CD8-positive, alpha-beta memory T cell (primary cell): ENCODE data around the gene CACNA1C. TPM values are rescaled to one million over a fixed set of nuclear protein-coding genes. Genes with fewer than 3 reads are reported as not detected.

Experiments
- CTCF ChIA-PET: fragments of 350-600 bp; sonication (Branson Sonifier 250); formaldehyde crosslinking; loops from one replicate; lab custom pipeline; 2021; ENCODE audit warnings: antibody characterized with exemption; lab: Charles Lee
- POLR2A ChIA-PET: fragments of 350-600 bp; sonication (Branson Sonifier 250); formaldehyde crosslinking; loops from one replicate; lab custom pipeline; 2021; ENCODE audit warnings: antibody characterized with exemption; lab: Charles Lee
- DNase-seq, 5 donors: peaks; one replicate each; pipeline versions ENCODE4 v3.0.0 to v3.0.0-alpha.2; 2020 to 2022; ENCODE audit warnings: mixed read lengths in 1 of 5
- H3K27ac ChIP-seq: one replicate; pipeline ENCODE4 v1.7.0; 2013; ENCODE audit warnings: low read depth, mild to moderate bottlenecking, low read length, moderate library complexity
- H3K27me3 ChIP-seq: 2 replicates; pipeline ENCODE4 v1.7.0; 2013; ENCODE audit warnings: low read length, mild to moderate bottlenecking; ENCODE audit not compliant: insufficient read depth, poor library complexity, severe bottlenecking
- H3K36me3 ChIP-seq: 2 replicates; pipeline ENCODE4 v1.7.0; 2013; ENCODE audit warnings: mild to moderate bottlenecking, low read length, moderate library complexity; ENCODE audit not compliant: insufficient read depth
- H3K4me1 ChIP-seq: 2 replicates; pipeline ENCODE4 v1.7.0; 2013; ENCODE audit warnings: mild to moderate bottlenecking, low read length, moderate library complexity; ENCODE audit not compliant: insufficient read depth
- H3K4me3 ChIP-seq: 2 replicates; pipeline ENCODE4 v1.7.0; 2013; ENCODE audit warnings: mild to moderate bottlenecking, low read length
- H3K9me3 ChIP-seq: 2 replicates; pipeline ENCODE4 v1.7.0; 2013; ENCODE audit warnings: mild to moderate bottlenecking, low read length
- H3K27ac Mint-ChIP-seq, 8 donors: one replicate each; pipeline ENCODE4 v1.8.0; 2020 to 2021; ENCODE audit warnings: mixed read lengths in 8 of 8, mild to moderate bottlenecking in 6 of 8, inconsistent platforms in 3 of 8, moderate library complexity in 3 of 8
- H3K27me3 Mint-ChIP-seq, 2 donors: one replicate each; pipeline ENCODE4 v1.8.0; 2020 to 2021; ENCODE audit warnings: mixed read lengths in 2 of 2, mild to moderate bottlenecking in 1 of 2, moderate library complexity in 1 of 2
- H3K36me3 Mint-ChIP-seq, 3 donors: one replicate each; pipeline ENCODE4 v1.8.0; 2020 to 2021; ENCODE audit warnings: mixed read lengths in 3 of 3, inconsistent platforms in 1 of 3, mild to moderate bottlenecking in 1 of 3
- H3K4me1 Mint-ChIP-seq, 3 donors: one replicate each; pipeline ENCODE4 v1.8.0; 2020 to 2021; ENCODE audit warnings: mixed read lengths in 3 of 3, inconsistent platforms in 1 of 3, mild to moderate bottlenecking in 1 of 3
- H3K4me3 Mint-ChIP-seq, 7 donors: one replicate each; pipeline ENCODE4 v1.8.0; 2020 to 2021; ENCODE audit warnings: mixed read lengths in 7 of 7, mild to moderate bottlenecking in 6 of 7, moderate library complexity in 4 of 7, inconsistent platforms in 2 of 7
- H3K9me3 Mint-ChIP-seq, 5 donors: one replicate each; pipeline ENCODE4 v1.8.0; 2020 to 2022; ENCODE audit warnings: mixed read lengths in 5 of 5, mild to moderate bottlenecking in 3 of 5, moderate library complexity in 2 of 5, inconsistent platforms in 1 of 5
- polyA plus RNA-seq: library from polyadenylated mRNA; unstranded; fragments of 300-500 nt; fragmentation: Illumina TruSeq; gene quantifications from one replicate; pipeline ENCODE4 v1.2.3, GENCODE V29; 2021
- total RNA-seq, 2 experiments: library from RNA; stranded (reverse); gene quantifications; one replicate each; pipeline ENCODE4 v1.2.3, GENCODE V29; 2021

CACNA1C gene
- total and polyA plus RNA-seq, 3 experiments from 2014 or later: 0.04 to 0.10 (median 0.04) TPM

DNA sequence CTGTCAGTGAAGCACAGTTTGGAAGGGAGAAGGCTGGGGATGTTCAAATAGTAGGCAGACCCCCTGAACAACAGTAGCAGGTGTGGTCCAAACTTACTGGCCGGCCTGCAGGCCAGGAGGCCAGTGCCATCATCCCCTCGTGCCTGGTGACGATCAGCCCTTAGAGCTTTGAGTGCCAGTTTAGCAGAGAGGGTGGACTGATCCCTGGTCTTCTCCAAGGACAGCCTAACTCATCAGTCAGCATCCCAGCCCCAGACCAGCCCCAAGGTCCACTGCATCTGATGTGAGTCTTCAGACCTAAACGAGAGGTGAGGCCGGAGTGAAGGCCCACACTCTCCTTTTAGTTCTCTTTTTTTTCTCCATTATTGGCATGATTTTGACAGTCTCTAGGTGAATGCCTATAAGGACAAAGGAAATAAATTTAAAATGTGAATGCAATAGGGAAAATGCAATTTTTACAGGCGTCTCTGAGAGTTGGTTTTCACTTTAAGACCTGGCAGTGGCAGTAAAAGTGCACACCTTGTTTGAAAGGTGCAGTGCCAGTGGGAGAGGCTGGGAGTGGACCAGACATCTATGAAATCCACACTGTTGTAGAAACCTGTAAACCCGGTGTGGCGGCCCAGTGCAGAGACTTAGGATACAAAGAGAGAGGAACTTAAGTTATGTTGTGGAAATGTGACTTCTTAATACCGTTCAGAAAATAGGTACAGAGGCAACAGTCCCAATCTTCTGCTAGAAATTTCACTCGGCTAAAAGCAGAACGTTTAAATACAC lies 311.2 kb downstream of the CACNA1C start:
- Histone ChIP-seq H3K36me3 (no peaks in the 10 kb centered on the region), H3K4me1 (no peaks in the 10 kb centered on the region), H3K4me3 (no peak overlapping the region), H3K27ac (no peak overlapping the region), H3K27me3 (no peaks in the 10 kb centered on the region), H3K9me3 (no peaks in the 10 kb centered on the region)
- H3K27ac Mint-ChIP-seq: no peak overlapping the region
- H3K4me3 Mint-ChIP-seq: no peak overlapping the region
- no peak for DNase-seq
- H3K27me3 Mint-ChIP-seq: peaks cover 11 to 20% of the 10 kb centered on the region in 2 donors
- no peaks in the 10 kb centered on the region for H3K36me3 Mint-ChIP-seq
- CTCF ChIA-PET: no interaction called here
- H3K4me1 Mint-ChIP-seq: peaks cover 9 to 12% (median 12%) of the 10 kb centered on the region in 3 donors
- POLR2A ChIA-PET: no interaction called here
- H3K9me3 Mint-ChIP-seq: no peaks in the 10 kb centered on the region

DNA sequence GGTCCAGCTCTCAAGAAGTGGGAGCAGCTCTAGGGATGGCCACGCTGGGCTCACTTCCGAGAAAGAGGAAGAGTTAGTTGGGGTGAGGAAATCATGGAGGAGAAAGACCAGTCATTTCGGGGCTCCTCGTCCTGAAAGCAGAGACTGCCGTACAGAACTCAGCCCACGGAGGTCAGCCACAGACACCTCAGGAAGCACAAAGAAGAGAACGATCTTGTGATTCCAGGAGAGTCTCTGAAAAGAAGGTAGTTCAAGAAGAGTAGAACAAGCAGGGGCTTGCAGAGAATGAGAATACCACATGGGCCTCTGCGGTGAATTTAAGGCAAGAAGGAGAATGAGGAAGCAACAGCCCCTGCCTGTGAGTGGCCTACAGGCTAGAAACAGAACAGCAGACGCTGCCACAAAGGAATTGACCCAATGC lies 311.9 kb downstream of the CACNA1C start:
- Histone ChIP-seq H3K4me3 (no peak overlapping the region), H3K36me3 (no peaks in the 10 kb centered on the region), H3K27me3 (no peaks in the 10 kb centered on the region), H3K9me3 (no peaks in the 10 kb centered on the region), H3K4me1 (no peaks in the 10 kb centered on the region), H3K27ac (no peak overlapping the region)
- POLR2A ChIA-PET: no interaction called here
- DNase-seq: no peak
- CTCF ChIA-PET: no interaction called here
- H3K27ac Mint-ChIP-seq: no peak overlapping the region
- H3K27me3 Mint-ChIP-seq: peaks cover 10 to 14% of the 10 kb centered on the region in 2 donors
- no peaks in the 10 kb centered on the region for H3K36me3 Mint-ChIP-seq
- no peaks in the 10 kb centered on the region for H3K9me3 Mint-ChIP-seq
- no peak overlapping the region for H3K4me3 Mint-ChIP-seq
- peaks cover 7 to 9% (median 9%) of the 10 kb centered on the region in 3 donors for H3K4me1 Mint-ChIP-seq

DNA sequence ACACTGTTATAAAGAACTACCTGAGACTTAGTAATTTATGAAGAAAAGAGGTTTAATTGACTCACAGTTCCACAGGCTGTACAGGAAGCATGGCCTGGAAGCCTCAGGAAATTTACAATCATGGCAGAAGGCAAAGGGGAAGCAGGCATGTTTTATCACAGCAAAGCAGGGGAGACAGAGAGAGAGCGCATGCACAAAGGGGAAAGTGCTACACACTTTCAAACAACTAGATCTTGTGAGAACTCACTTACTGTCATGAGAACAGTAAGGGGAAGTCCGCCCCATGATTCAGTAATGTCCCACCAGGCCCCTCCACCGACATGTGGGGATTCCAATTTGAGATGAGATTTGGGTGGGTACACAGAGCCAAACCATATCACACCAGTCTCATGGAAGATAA lies 313.9 kb downstream of the CACNA1C start:
- Mint-ChIP-seq H3K27me3 (peaks cover 4 to 5% of the 10 kb centered on the region in 2 donors), H3K4me3 (no peak overlapping the region), H3K36me3 (no peaks in the 10 kb centered on the region), H3K27ac (no peak overlapping the region), H3K9me3 (no peaks in the 10 kb centered on the region), H3K4me1 (peaks cover 7 to 9% (median 9%) of the 10 kb centered on the region in 3 donors)
- no peaks in the 10 kb centered on the region for H3K4me1 ChIP-seq
- CTCF ChIA-PET: no interaction called here
- POLR2A ChIA-PET: no interaction called here
- H3K4me3 ChIP-seq: no peak overlapping the region
- no peaks in the 10 kb centered on the region for H3K36me3 ChIP-seq
- no peaks in the 10 kb centered on the region for H3K9me3 ChIP-seq
- no peaks in the 10 kb centered on the region for H3K27me3 ChIP-seq
- H3K27ac ChIP-seq: no peak overlapping the region
- no peak for DNase-seq

DNA sequence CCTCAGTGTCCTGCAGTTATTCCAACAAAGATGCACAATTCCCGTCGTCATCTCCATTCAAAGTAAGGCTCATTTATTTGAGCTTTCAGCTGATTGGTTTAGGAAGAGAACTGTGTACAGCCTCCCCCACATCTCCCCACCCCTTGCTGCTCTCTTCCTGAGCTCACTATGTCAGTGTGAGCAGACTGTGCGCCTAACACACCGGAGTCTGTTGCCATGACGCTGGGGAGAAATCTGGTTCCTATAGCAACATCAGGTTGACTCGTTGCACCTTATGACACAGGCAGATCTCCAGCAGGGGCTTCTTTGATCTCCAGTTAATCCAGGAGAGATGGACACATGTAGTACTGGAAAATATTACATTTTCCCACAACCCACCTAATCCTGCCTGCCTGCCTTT lies 319.4 kb downstream of the CACNA1C start:
- H3K27me3 ChIP-seq: no peaks in the 10 kb centered on the region
- ChIA-PET CTCF (no interaction called here), POLR2A (no interaction called here)
- H3K9me3 ChIP-seq: no peaks in the 10 kb centered on the region
- Mint-ChIP-seq H3K9me3 (no peaks in the 10 kb centered on the region), H3K4me1 (no peaks in the 10 kb centered on the region), H3K27me3 (peaks cover 5 to 8% of the 10 kb centered on the region in 2 donors), H3K27ac (no peak overlapping the region), H3K36me3 (no peaks in the 10 kb centered on the region), H3K4me3 (no peak overlapping the region)
- no peak for DNase-seq
- H3K27ac ChIP-seq: no peak overlapping the region
- H3K4me1 ChIP-seq: no peaks in the 10 kb centered on the region
- H3K4me3 ChIP-seq: no peak overlapping the region
- no peaks in the 10 kb centered on the region for H3K36me3 ChIP-seq

DNA sequence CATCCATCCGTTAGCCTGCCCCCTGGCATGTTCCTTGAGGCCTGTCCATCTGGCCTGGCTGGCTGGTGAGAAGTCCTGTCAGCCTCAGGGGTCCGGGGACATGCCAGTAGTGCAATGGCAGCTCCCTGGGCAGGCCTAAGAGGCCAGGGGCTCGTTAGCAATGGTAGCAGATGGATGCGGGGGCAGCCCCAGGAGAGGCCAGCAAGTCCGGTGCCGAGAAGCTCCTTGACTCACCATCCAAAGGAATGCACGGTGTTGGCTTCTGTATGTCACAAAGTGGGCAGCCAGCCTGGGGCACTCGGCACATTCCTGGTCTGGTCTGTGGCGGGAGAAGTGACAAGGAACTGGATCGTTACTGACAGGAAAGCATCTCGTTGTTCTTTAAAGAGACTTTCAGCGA lies 319.9 kb downstream of the CACNA1C start:
- H3K27ac Mint-ChIP-seq: no peak overlapping the region
- ChIA-PET POLR2A (no interaction called here), CTCF (no interaction called here)
- Histone ChIP-seq H3K4me1 (no peaks in the 10 kb centered on the region), H3K27me3 (no peaks in the 10 kb centered on the region), H3K9me3 (no peaks in the 10 kb centered on the region), H3K27ac (no peak overlapping the region), H3K36me3 (no peaks in the 10 kb centered on the region), H3K4me3 (no peak overlapping the region)
- H3K36me3 Mint-ChIP-seq: no peaks in the 10 kb centered on the region
- no peaks in the 10 kb centered on the region for H3K9me3 Mint-ChIP-seq
- no peak overlapping the region for H3K4me3 Mint-ChIP-seq
- DNase-seq: no peak
- peaks cover 2 to 3% (median 3%) of the 10 kb centered on the region in 3 donors for H3K4me1 Mint-ChIP-seq
- H3K27me3 Mint-ChIP-seq: peaks cover 7 to 10% of the 10 kb centered on the region in 2 donors

DNA sequence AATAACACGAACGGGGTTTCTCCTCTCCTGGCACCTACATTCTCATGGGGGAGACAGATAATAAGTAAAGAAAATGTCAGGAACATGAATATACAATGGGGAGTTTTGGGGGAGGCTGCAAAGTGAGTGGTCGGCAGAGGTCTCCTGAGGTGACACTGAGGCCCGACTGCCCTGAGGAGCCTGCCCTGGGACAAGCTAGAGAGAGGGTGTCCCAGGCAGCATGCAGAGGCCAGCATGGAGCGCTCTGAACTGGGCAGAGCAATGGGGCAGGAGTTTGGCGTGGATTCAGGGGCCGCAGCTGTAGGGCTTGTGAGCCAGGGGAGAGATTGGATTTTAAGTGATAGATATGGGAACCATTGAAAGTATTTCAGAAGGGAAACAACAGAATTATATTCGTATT lies 320.5 kb downstream of the CACNA1C start:
- peaks cover 2 to 9% (median 7%) of the 10 kb centered on the region in 3 donors for H3K4me1 Mint-ChIP-seq
- H3K27me3 Mint-ChIP-seq: peaks cover 9 to 13% of the 10 kb centered on the region in 2 donors
- Histone ChIP-seq H3K4me3 (no peak overlapping the region), H3K4me1 (no peaks in the 10 kb centered on the region), H3K27ac (no peak overlapping the region), H3K27me3 (no peaks in the 10 kb centered on the region), H3K36me3 (no peaks in the 10 kb centered on the region), H3K9me3 (no peaks in the 10 kb centered on the region)
- H3K9me3 Mint-ChIP-seq: no peaks in the 10 kb centered on the region
- no peaks in the 10 kb centered on the region for H3K36me3 Mint-ChIP-seq
- ChIA-PET CTCF (no interaction called here), POLR2A (no interaction called here)
- no peak for DNase-seq
- H3K4me3 Mint-ChIP-seq: no peak overlapping the region
- H3K27ac Mint-ChIP-seq: no peak overlapping the region

DNA sequence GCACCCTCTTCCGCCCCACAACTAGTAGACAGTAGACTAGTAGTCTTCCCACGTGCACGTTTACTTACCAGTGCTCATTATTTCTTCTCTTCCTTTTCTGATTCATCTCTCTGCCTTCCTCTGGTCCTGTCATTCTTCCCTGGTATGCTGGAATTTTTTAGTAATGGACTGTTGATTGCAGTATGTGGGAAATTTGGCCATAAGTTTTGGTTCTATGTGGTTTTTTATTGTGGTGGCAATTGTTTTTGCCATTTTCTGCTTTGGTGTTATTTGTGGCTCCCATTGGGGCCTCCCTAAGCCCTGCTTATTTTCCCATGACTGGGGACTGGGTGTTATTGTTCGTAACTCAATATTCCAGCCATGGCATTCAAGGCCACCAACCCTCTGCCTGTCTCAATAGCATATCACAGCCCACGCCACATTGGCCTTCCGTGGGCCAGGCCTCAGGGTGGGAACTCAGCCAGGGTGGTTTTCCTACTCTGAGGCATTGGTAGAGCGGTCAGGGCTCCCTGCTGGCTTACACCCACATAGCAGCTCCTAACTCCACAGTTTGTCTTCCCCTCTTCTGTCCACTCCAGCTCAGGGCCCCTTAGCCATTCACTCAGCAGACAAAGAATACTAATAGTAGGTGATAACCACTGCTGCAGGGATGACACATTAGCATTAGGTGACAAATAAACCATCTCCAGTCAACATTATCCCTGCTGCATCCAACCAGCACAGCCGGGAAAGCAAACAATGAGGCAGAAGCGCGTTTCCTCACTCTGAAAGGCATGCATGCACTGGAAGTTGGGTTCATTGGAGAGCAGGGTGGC lies 321.5 kb downstream of the CACNA1C start:
- CTCF ChIA-PET: no interaction called here
- no peaks in the 10 kb centered on the region for H3K36me3 Mint-ChIP-seq
- DNase-seq: no peak
- no peak overlapping the region for H3K4me3 Mint-ChIP-seq
- Histone ChIP-seq H3K9me3 (no peaks in the 10 kb centered on the region), H3K27ac (no peak overlapping the region), H3K36me3 (no peaks in the 10 kb centered on the region), H3K27me3 (no peaks in the 10 kb centered on the region), H3K4me1 (no peaks in the 10 kb centered on the region), H3K4me3 (no peak overlapping the region)
- H3K9me3 Mint-ChIP-seq: no peaks in the 10 kb centered on the region
- H3K27ac Mint-ChIP-seq: no peak overlapping the region
- peaks cover 9 to 13% of the 10 kb centered on the region in 2 donors for H3K27me3 Mint-ChIP-seq
- H3K4me1 Mint-ChIP-seq: peaks cover 6 to 19% (median 13%) of the 10 kb centered on the region in 3 donors
- POLR2A ChIA-PET: no interaction called here

DNA sequence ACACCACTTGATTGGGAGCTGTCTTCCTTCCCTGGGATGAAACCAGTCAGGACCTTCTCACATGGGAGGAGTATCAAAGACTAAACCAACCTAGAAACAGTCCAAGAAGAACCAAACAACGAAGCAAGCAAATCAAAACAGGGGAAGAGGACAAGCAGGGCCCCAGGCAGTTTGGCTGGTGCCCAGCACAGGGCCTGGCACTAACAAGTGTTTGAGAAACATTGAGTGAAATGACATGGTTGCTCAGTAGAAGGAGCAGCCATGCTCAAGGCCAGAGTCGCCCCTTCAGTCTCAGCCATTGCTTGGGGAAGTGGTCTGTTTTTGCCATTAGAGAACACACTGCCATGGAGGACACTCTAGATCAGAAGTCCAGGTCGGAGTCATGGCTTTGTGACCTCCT lies 323.1 kb downstream of the CACNA1C start:
- CTCF ChIA-PET: no interaction called here
- H3K4me1 Mint-ChIP-seq: peaks cover 6 to 21% (median 15%) of the 10 kb centered on the region in 3 donors
- Histone ChIP-seq H3K27ac (no peak overlapping the region), H3K4me1 (no peaks in the 10 kb centered on the region), H3K27me3 (no peaks in the 10 kb centered on the region), H3K9me3 (no peaks in the 10 kb centered on the region), H3K36me3 (no peaks in the 10 kb centered on the region), H3K4me3 (no peak overlapping the region)
- H3K9me3 Mint-ChIP-seq: no peaks in the 10 kb centered on the region
- H3K36me3 Mint-ChIP-seq: no peaks in the 10 kb centered on the region
- POLR2A ChIA-PET: no interaction called here
- H3K4me3 Mint-ChIP-seq: no peak overlapping the region
- DNase-seq: no peak
- no peak overlapping the region for H3K27ac Mint-ChIP-seq
- H3K27me3 Mint-ChIP-seq: peaks cover 9 to 13% of the 10 kb centered on the region in 2 donors
